Stimulated activated CD4-positive, alpha-beta T cell treated with anti-CD3 and anti-CD28 coated beads, Interleukin-1b, Interleukin-23, amount 100 ng/mL, for 24 hours (primary cell): Measurements from ENCODE around the gene LSR.
"Not testable (repeated sequence)": the region's sequence is repeated elsewhere in the genome, so short reads cannot be mapped to it uniquely, and the experiment has no call there.

Experiments used
- DNase-seq, 4 experiments: peaks; one replicate each; pipeline ENCODE4 v3.0.0-alpha.2; 2020; ENCODE audit warnings: low read depth in 4 of 4, low spot score in 1 of 4

The LSR gene

DNA sequence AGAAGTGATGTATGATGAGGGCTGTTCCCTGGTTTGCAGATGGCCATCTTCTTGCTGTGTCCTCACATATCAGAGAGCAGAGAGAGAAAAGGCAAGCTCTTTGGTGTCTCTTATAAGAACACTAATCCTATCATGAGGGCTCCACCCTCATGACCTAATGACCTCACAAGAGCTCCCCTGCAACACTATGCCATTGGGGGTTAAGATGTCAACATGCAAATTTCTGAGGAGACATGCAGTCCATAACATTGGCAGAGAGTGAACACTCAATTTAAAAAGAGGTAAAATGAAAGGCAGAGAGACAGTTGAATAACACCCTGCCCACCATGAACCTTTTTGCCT, 31.2 kb upstream of the LSR start:
- no peak for DNase-seq

DNA sequence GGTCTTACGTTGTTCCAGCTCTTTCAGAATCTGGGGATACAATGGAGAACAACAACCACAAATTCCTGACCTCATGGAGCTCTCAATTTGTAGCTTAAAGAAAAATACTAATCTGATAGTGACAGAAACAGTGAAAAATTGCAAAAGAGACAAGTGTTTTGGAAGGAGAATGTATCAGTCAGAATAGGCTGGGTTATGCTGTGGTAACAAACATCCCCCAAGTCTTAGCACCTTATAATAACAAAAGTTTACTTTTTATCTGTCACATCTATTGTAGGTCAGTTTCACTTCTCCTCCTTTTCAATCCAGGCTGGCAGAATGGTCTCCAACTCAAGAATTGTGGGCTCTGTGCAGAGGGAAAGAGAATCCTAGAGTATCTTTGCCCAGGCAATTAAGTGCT, 29.8 kb upstream of the LSR start:
- no peak for DNase-seq

DNA sequence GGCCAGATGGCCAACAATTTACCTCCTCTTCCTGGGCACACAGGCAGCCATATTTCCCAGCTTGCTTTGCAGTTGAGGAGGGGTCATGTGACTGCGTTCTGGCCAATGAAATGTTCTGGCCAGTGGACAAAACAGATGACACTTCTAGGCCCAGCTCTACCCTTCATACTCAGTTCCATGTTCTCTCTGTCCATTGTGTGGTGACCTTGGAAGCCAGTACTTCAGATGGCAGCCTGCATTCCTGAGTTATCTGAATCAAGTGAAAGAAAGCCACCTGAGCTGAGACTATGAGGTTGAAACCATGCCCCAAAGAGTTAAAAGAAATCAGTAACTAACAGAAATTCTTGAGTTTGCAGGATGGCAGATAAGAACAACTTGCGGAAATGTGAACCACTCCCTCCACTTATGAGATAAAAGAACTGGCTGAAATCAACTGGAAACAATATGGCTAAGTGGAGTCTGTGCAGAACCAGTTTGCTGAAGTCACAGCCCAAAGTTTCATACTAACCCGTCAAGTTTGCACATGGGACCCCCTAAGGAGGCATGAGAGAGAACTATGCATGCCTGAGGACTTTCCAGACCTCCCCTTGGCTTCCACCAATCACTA, 28.4 kb upstream of the LSR start:
- no peak for DNase-seq

- DNase-seq: not testable (repeated sequence)
Measured at GRCh38 chr19:35220973-35221590, 27.7 kb upstream of the LSR start.

GRCh38 chr19:35222373-35223015, 26.3 kb upstream of the LSR start:
- no peak for DNase-seq

DNA sequence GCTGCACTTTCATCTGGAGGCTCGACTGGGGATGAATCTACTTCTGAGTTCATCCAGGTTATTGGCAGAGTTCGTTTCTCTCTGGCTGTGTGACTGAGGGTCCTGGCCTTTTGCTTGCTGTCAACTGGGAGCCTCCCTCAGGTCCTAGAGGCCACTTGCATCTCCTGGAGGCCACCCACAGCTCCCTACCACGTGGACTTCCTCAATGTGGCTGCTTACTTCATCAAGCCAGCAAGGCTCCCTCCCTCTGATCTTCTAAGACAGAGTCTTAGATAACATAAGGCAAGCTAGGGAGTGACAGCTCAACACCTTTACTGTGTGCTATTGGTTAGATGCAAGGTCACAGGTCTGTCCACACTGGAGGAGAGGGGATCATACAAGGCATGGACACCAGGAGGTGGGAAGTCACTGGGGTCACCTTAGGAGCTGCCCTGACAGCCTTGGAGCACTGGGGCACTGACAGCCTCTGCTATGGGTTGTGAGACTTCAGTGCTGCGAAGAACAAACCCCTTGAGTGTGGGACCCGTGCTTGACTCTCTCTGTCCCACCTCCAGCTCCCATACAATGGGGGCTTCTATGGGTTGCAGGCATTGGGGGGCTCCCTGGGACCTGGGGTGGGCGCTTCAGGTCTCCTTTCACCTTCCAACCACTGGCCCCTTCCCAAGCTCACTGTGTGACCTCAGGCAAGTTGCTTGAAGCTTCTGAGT, 25.6 kb upstream of the LSR start:
- no peak for DNase-seq

DNA sequence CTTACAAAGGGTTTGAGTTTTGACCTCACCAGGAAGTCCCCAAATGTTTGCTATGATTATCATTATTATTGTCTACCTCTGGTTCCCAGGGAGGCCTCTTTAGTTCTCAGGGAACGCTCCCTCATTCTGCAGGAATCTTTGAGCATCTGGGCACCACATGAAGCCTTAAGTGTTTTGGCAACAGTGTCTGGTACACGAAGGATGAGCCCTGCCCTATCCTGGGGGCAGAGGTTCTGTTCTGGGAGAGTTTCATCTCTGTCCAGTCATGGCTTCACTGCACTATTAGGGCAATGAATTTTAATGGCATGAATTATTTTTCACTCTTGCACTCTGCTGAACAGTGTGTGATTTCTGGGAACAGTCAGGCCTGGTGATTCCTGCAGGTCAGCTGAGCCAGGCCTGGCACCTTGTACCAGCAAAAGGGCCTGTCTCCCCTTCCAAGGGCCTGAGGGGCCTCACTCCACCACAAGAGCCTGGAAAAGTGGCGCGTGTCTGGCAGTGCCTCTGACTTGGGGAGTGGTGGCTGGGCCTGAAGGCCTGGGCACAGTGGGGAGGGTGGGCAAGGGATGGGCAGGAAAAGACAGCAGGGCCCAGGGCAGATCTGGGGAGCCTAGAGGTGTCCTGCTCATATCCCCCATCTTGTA, 24.8 kb upstream of the LSR start:
- DNase-seq: no peak

GRCh38 chr19:35224681-35225571, 23.9 kb upstream of the LSR start:
- DNase-seq: no peak

- DNase-seq: no peak
Measured at GRCh38 chr19:35225951-35226350, 22.9 kb upstream of the LSR start.

DNA sequence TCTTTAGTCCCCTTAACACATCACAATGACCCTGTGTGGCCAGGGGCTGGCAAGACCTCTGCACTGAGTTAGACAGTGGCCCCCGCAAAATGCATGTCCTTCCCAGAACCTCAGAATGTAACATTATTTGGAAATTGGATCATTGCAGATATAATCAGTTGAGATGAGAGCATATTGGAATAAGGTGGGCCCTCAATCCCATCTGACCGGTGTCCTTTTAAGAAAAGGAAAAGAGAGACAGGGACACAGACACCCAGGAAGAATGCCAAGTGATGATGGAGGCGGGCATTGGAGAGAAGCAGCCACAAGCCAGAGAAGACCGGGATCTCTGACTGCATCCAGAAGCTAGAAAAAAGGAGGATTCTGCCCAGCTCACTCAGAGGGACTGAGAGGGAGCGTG, 22.1 kb upstream of the LSR start:
- no peak for DNase-seq

DNA sequence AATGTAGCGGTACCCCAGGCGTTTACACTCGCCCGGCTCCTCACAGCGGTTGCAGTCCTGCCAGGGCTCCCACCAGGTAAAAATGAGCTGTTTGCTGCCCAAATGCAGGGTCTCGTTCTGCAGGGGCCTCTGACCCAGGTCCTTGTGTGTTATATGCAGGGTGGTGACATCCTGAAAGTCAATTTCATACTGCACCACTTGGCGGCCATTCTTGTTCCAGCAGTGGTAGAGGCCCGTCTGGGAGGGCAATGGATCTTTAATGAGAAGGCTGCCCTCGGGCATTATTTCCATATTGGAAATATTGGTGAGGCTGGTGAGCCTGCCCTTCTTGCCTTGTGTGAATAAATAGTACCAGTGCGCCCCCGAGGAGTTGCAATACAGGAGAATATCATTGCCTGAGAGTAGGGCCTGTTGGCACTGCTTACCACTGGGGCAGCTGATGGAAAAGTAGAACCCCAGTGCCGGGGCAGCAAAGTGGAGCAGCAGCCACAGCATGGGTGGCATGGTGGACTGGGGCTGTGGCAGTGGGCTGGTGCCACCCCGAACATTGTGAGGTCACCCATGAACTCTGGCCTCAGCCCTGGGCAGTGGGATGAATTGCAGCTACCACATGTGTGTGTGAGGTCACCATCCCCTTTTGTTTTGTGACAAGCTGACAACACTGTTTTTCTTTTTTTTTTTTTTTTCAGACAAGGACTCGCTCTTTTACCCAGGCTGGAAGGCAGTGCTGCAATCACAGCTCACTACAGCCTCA, 20.4 kb upstream of the LSR start, which contains the start of gene FAM187B:
Gene FAM187B, minus strand, starts transcription at position 563 of the 754 bp plus-strand sequence. Its CDS starts 59 bp downstream, at position 504.
- no peak for DNase-seq

DNA sequence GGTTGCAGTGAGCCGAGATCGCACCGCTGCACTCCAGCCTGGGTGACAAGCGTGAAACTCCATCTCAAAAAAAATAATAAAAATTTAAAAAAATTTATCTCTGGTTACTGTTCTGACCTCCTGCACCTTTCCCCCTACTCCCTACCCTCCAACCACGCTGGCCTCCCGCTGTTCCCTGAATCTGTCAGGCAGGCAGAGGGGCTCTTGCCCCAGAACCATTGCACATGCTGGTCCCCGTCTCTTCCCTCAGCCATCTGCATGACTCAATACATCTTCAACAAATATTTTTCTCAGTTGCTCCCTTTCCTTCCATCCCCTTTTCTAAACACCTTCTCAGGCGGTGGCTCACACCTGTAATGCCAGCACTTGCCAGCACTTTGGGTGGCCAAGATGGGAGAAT, 19.2 kb upstream of the LSR start:
- DNase-seq: no peak

DNA sequence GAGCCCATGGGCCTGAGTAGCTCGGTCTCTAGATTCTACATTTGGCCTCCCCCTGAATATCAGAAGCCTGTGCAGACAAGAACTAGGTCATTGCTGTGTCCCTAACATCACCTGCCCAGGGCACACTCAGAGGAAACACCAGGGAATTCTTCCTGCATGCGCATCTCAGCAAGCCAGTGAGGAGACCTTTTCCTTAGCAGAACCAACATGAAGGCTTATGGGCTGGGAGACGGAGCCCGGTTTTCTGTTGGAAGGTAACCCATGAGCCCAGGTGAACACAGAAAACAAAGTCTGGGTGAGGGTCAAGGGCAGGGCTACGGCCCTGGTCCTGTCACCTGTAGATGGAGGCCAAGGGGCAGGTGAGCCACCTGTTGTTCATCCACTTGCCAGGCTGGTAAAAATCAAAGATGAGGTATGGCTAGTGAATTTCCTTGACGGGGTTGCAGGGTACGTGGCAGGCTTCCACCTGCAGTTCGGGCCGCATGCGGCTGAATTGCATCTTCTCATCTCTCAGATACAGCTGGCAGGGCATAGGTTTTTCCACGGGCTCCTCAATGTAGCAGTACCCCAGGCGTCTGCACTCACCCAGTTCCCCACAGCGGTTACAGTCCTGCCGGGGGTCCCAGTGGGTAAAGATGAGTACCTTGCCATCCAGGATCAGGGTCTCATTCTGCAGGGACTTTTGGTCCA, 16.7 kb upstream of the LSR start:
- DNase-seq: no peak

DNA sequence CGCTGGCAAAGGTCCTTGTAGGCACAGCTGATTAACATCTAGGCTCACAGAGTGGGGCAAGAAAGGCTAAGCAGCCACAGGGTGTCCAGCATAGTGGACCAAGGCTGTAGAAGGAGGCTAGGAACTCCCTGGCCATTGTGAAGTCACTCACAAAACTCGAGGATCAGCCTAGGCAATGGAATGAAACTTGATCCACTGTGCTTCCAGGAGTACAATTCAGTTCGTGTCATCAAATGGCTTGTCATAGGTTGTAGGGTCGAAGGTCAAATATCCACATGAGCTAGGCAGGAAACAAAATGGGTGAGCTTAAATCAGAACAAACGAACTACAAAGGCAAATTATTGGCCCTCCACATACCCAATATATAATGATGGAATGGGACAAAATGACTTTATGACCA, 15.9 kb upstream of the LSR start:
- DNase-seq: no peak

DNA sequence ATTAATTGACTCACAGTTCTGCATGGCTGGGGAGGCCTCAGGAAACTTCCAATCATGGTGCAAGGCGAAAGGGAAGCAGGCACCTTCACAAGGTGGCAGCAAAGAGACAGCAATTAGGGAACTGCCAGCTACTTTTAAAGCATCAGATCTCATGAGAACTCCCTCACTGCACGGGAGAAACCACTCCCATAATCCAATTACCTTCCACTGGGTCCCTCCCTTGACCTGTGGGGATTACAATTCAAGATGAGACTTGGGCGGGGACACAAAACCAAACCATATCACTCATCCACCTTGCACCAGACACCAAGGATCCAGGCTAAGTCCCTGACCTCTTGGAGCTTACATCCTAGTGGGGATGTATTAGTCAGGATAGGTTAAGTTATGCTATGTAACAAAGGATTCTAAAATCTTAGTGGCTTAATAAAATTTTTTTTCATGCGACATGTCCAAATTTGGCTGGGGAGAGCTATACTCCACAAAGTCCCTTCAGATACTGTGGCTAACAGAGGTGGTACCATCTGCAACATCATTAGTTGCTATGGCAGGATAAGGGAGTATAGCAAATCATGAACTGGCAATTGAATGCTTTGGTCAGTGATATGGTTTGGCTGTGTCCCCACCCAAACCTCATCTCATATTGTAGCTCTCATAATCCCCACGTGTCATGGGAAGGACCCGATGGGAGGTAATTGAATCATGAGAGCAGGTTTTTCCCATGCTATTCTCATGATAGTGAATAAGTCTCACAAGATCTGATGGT, 12.0 kb upstream of the LSR start:
- DNase-seq: no peak

DNA sequence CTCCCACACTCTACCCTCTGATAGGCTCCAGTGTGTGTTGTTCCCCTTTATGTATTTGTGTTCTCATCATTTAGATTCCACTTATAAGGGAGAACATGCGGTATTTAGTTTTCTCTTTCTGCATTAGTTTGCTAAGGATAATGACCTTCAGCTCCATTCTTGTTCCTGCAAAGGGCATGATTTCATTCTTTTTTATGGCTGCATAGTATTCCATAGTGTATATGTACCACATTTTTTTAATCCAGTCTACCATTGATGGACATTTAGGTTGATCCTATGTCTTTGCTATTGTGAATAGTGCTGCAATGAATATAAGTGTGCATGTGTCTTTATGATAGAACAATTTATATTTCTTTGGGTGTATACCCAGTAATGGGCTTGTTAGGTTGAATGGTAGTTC, 9.2 kb upstream of the LSR start:
- DNase-seq: not testable (repeated sequence)

DNA sequence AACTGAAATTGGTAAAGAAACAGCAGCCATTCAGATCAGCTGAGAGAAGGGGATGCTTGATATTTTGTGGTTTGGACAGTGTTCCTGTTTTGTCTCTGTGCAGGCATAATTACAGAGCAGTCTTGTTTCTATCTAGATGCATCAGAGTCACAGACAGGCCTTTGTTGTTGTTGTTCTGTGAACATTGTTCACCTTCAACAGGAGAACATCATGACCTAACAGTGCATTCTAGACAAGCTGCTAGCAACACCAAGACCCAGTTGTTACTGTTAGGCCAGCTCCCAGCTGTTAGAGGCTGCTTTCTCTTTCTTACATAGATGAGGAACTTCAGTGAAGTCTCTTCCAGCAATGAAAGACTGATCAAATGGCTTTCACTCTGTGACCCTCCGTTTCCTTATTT, 8.5 kb upstream of the LSR start:
- no peak for DNase-seq

DNA sequence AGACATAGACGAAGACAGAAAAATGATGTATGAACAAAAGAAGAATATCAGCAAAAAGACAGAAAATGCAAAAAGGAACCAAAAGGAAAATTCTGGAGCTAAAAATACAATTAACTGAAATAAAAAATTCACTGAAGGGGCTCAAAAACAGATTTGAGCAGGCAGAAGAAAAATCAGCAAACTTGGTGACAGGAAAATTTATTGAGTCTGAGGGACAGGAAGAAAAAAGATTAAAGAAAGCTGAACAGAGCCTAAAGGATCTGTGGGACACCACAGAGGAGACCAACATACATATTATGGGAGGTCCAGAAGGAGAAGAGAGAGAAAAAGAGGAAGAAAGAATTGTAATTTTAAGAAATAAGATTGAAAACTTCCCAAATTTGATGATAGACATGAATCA, 7.4 kb upstream of the LSR start:
- no peak for DNase-seq
